Stomach (tissue), 9 donors: ENCODE measurements around the gene PIM2. TPM values are rescaled to one million over a fixed set of nuclear protein-coding genes. Genes with fewer than 3 reads are reported as not detected.

Experiments
- DNase-seq, 2 donors: peaks; one replicate each; pipeline versions ENCODE4 v3.0.0 to v3.0.0-alpha.2; 2013 to 2019
- H3K27ac ChIP-seq, 5 donors: fragments of 200-600 bp in 4 of 5; sonication (generic) in 4 of 5; one replicate each; pipeline ENCODE4 v1.5.1; 2013 to 2019; ENCODE audit warnings: mild to moderate bottlenecking in 1 of 5, moderate library complexity in 1 of 5
- H3K27me3 ChIP-seq, 3 donors: fragments of 200-600 bp; sonication (generic); one replicate each; pipeline ENCODE4 v1.5.1; 2017 to 2019; ENCODE audit warnings: mixed run types in 1 of 3
- H3K36me3 ChIP-seq, 4 donors: fragments of 200-600 bp; sonication (generic); 1 replicate in 3 of 4; 2 replicates in 1 of 4; pipeline ENCODE4 v1.5.1; 2016 to 2019
- H3K4me1 ChIP-seq, 4 donors: fragments of 200-600 bp; sonication (generic); one replicate each; pipeline ENCODE4 v1.5.1; 2016 to 2019
- H3K4me3 ChIP-seq, 4 donors: fragments of 200-600 bp; sonication (generic) in 3 of 4; one replicate each; pipeline ENCODE4 v1.5.1; 2016 to 2019; ENCODE audit warnings: mild to moderate bottlenecking in 1 of 4
- H3K9me3 ChIP-seq, 4 donors: fragments of 200-600 bp; sonication (generic); one replicate each; pipeline ENCODE4 v1.5.1; 2016 to 2019
- CTCF ChIP-seq, 7 experiments: fragments of 450-650 bp in 4 of 7; fragments of 200-600 bp in 3 of 7; sonication (generic) in 3 of 7; IDR thresholded peaks; one replicate each; pipeline ENCODE4 v1.5.1; 2016 to 2019; ENCODE audit warnings: antibody characterized with exemption in 7 of 7, control low read depth in 2 of 7, mild to moderate bottlenecking in 1 of 7
- EP300 ChIP-seq: sonication (generic); formaldehyde crosslinking; IDR thresholded peaks from one replicate; pipeline ENCODE4 v1.6.1; 2017; ENCODE audit warnings: antibody characterized with exemption
- POLR2A ChIP-seq, 4 donors: fragments of 450-650 bp; IDR thresholded peaks; one replicate each; pipeline ENCODE4 v1.6.1; 2016; ENCODE audit warnings: antibody characterized with exemption in 4 of 4, control low read depth in 2 of 4, mild to moderate bottlenecking in 1 of 4, moderate library complexity in 1 of 4
- POLR2AphosphoS5 ChIP-seq, 3 donors: sonication (generic); formaldehyde crosslinking; IDR thresholded peaks; one replicate each; pipeline ENCODE4 v1.6.1; 2016; ENCODE audit warnings: antibody characterized with exemption in 3 of 3
- WGBS, 5 donors: extraction: QIAGEN DNeasy Blood & Tissue Kit in 3 of 5; methylation state at CpG; one replicate each; pipeline versions ENCODE4 v1.1.5 to v1.1.7; 2013 to 2018; 5-methylcytosine and 5-hydroxymethylcytosine counted together
- intact Hi-C: fragments of 100-400 bp; cut with DNase I; formaldehyde crosslinking; loops from one replicate; pipeline ENCODE4 v1.15.1; 2023; ENCODE audit warnings: low total_unique reads
- polyA plus RNA-seq, 3 donors: library from polyadenylated mRNA; stranded (reverse); fragments of 200-250 nt; gene quantifications; one replicate each; pipeline ENCODE4 v1.2.3, GENCODE V29; 2013
- total RNA-seq, 5 donors: library from RNA; depleted of rRNA; stranded (reverse); fragments of >200 nt; gene quantifications; one replicate each; pipeline versions ENCODE4 v1.1.0 to v1.2.3, GENCODE V29; 2014 to 2016
- donor health status: healthy with polysubstance abuse.
- donor health status: Bipolar disorder and iron deficiency.
- donor health status: healthy.

Gene PIM2
- total and polyA plus RNA-seq, 8 donors: 1.2 to 33.2 (median 9.9) TPM

GRCh38 chrX:48894891-48895290 lies 23.9 kb downstream of the PIM2 start:
- no peak overlapping the region for H3K27ac ChIP-seq
- 76 to 97% (median 83%) methylated on average over 6 of the region's 6 CpGs for WGBS, 5 donors
- no peak overlapping the region for H3K4me3 ChIP-seq
- peaks cover 20 to 34% (median 30%) of the 10 kb centered on the region in 4 donors for H3K4me1 ChIP-seq
- peaks cover 0 to 15% (median 0%) of the 10 kb centered on the region in 4 donors for H3K9me3 ChIP-seq
- intact Hi-C loops: no loop called here
- H3K36me3 ChIP-seq: peaks cover 0 to 27% (median 17%) of the 10 kb centered on the region in 4 donors
- no peak for DNase-seq
- H3K27me3 ChIP-seq: peaks cover 0 to 8% (median 0%) of the 10 kb centered on the region in 3 donors
- TF ChIP-seq EP300 (no peak), POLR2AphosphoS5 (IDR thresholded peaks at IDR 0.05) (no peak), POLR2A (IDR thresholded peaks at IDR 0.05) (no peak), CTCF (IDR thresholded peaks at IDR 0.05) (no peak)

- intact Hi-C loops: no loop called here
- H3K36me3 ChIP-seq: peaks cover 0 to 23% (median 15%) of the 10 kb centered on the region in 4 donors
- no peak overlapping the region for H3K4me3 ChIP-seq
- H3K4me1 ChIP-seq: peaks cover 11 to 34% (median 22%) of the 10 kb centered on the region in 4 donors
- H3K27ac ChIP-seq: no peak overlapping the region
- no peak for DNase-seq
- WGBS, 5 donors: 77 to 95% (median 90%) methylated on average over 4 to 16 of the region's 16 CpGs
- TF ChIP-seq POLR2A (IDR thresholded peaks at IDR 0.05): no peak
- TF ChIP-seq CTCF (IDR thresholded peaks at IDR 0.05): no peak
- no peak for TF ChIP-seq POLR2AphosphoS5 (IDR thresholded peaks at IDR 0.05)
- no peak for TF ChIP-seq EP300
- peaks cover 0 to 8% (median 0%) of the 10 kb centered on the region in 3 donors for H3K27me3 ChIP-seq
- H3K9me3 ChIP-seq: peaks cover 0 to 15% (median 0%) of the 10 kb centered on the region in 4 donors
Measured at GRCh38 chrX:48893556-48894348, 25.1 kb downstream of the PIM2 start.

GRCh38 chrX:48892896-48893295 lies 25.9 kb downstream of the PIM2 start:
- peaks cover 11 to 34% (median 18%) of the 10 kb centered on the region in 4 donors for H3K4me1 ChIP-seq
- WGBS, 5 donors: 62 to 88% (median 81%) methylated on average over 4 of the region's 4 CpGs
- H3K27me3 ChIP-seq: peaks cover 0 to 8% (median 0%) of the 10 kb centered on the region in 3 donors
- DNase-seq: no peak
- TF ChIP-seq POLR2AphosphoS5 (IDR thresholded peaks at IDR 0.05) (no peak), EP300 (no peak), POLR2A (IDR thresholded peaks at IDR 0.05) (no peak), CTCF (IDR thresholded peaks at IDR 0.05) (no peak)
- H3K27ac ChIP-seq: no peak overlapping the region
- intact Hi-C loops: no loop called here
- peaks cover 0 to 23% (median 15%) of the 10 kb centered on the region in 4 donors for H3K36me3 ChIP-seq
- H3K4me3 ChIP-seq: no peak overlapping the region
- H3K9me3 ChIP-seq: peaks cover 0 to 14% (median 0%) of the 10 kb centered on the region in 4 donors

GRCh38 chrX:48891402-48892288 lies 27.2 kb downstream of the PIM2 start:
- Histone ChIP-seq H3K27ac (peak overlapping the region; percentile 67 to 84 (median 78)), H3K9me3 (peaks cover 0 to 3% (median 0%) of the 10 kb centered on the region in 4 donors), H3K27me3 (peaks cover 0 to 8% (median 0%) of the 10 kb centered on the region in 3 donors), H3K4me3 (peak overlapping the region; percentile 55 to 69 (median 63)), H3K36me3 (peaks cover 0 to 23% (median 15%) of the 10 kb centered on the region in 4 donors), H3K4me1 (peaks cover 10 to 27% (median 15%) of the 10 kb centered on the region in 4 donors)
- peak; percentile 88 to 92 for DNase-seq
- 1 to 42% (median 20%) methylated on average over 5 to 65 of the region's 68 CpGs for WGBS, 5 donors
- TF ChIP-seq CTCF (IDR thresholded peaks at IDR 0.05) (peak in 5 of 7 experiments; percentile 22 to 57 (median 28)), POLR2AphosphoS5 (IDR thresholded peaks at IDR 0.05) (peak in 2 of 3 donors; percentile 28 to 49), POLR2A (IDR thresholded peaks at IDR 0.05) (no peak), EP300 (no peak)
- intact Hi-C loops: no loop called here
